HEK293 (cell line): ENCODE data around the gene PCDH8.

Experiments used
- BCL11A ChIP-seq: fragments of 450-650 bp; formaldehyde crosslinking; IDR thresholded peaks from 2 replicates; pipeline ENCODE4 v1.5.1; 2016; ENCODE audit warnings: low read depth, missing biosample characterization, missing genetic modification characterization
- CTCF ChIP-seq: fragments of 450-650 bp; formaldehyde crosslinking; IDR thresholded peaks from 2 replicates; pipeline ENCODE4 v1.5.1; 2016; ENCODE audit warnings: missing biosample characterization, missing genetic modification characterization
- REST ChIP-seq: fragments of 450-650 bp; formaldehyde crosslinking; IDR thresholded peaks from 2 replicates; pipeline ENCODE4 v1.5.1; 2016; ENCODE audit warnings: missing biosample characterization, missing genetic modification characterization
- TSHZ1 ChIP-seq: fragments of 450-650 bp; formaldehyde crosslinking; IDR thresholded peaks from 2 replicates; pipeline ENCODE4 v1.5.1; 2016; ENCODE audit warnings: missing biosample characterization, missing genetic modification characterization, borderline replicate concordance
- ZNF112 ChIP-seq: fragments of 450-650 bp; formaldehyde crosslinking; IDR thresholded peaks from 2 replicates; pipeline ENCODE4 v1.5.0; 2017; ENCODE audit warnings: missing biosample characterization, missing genetic modification characterization
- ZNF549 ChIP-seq: fragments of 450-650 bp; IDR thresholded peaks from 2 replicates; pipeline ENCODE4 v1.5.1; 2018; ENCODE audit warnings: missing biosample characterization, missing genetic modification characterization, mild to moderate bottlenecking, inconsistent platforms, moderate library complexity
- ZNF660 ChIP-seq: fragments of 450-650 bp; IDR thresholded peaks from 2 replicates; pipeline ENCODE4 v1.5.1; 2018; ENCODE audit warnings: missing biosample characterization, mild to moderate bottlenecking, missing genetic modification characterization

GRCh38 chr13:52840066-52840465 is 8.4 kb downstream of the PCDH8 start:
- TF ChIP-seq CTCF (tag by site-specific recombination) (no peak), TSHZ1 (tag by site-specific recombination) (no peak), BCL11A (tag by site-specific recombination) (no peak), REST (tag by site-specific recombination) (no peak), ZNF660 (tag by site-specific recombination) (no peak), ZNF549 (tag by site-specific recombination) (no peak), ZNF112 (tag by site-specific recombination) (no peak)
